GM12891 (cell line): Measurements from ENCODE around the gene KRT3.

Experiments used
- POLR2A ChIP-seq: IDR thresholded peaks from 2 replicates; pipeline ENCODE4 v1.6.1; 2011; ENCODE audit warnings: low read depth, low read length, control low read depth
- POLR2AphosphoS5 ChIP-seq: IDR thresholded peaks from 2 replicates; pipeline ENCODE4 v1.6.1; 2011; ENCODE audit warnings: low read depth, low read length, control low read depth
- POU2F2 ChIP-seq: IDR thresholded peaks from 2 replicates; pipeline ENCODE4 v1.6.1; 2011; ENCODE audit warnings: low read depth, mild to moderate bottlenecking, control low read depth, low read length, moderate library complexity
- SPI1 ChIP-seq: IDR thresholded peaks from 2 replicates; pipeline ENCODE4 v1.6.1; 2011; ENCODE audit warnings: low read depth, low read length, control low read depth
- TAF1 ChIP-seq: IDR thresholded peaks from 2 replicates; pipeline ENCODE4 v1.6.1; 2011; ENCODE audit warnings: low read depth, low read length, control low read depth

- TF ChIP-seq POLR2A (no peak), TAF1 (no peak), POLR2AphosphoS5 (no peak), POU2F2 (no peak), SPI1 (no peak)
Measured at GRCh38 chr12:52844386-52844785, 48.5 kb upstream of the KRT3 start.
